HUDEP-2 (cell line): Measurements from ENCODE around the gene NSF.

Experiments used
- DNase-seq, 76 experiments: peaks; one replicate each; lab custom pipeline; 2025; ENCODE audit not compliant: unreplicated experiment in 76 of 76; lab: John Stamatoyannopoulos, UW

Gene NSF

GRCh38 chr17:46793541-46793940, 203.1 kb downstream of the NSF start:
- DNase-seq = no peak

DNA sequence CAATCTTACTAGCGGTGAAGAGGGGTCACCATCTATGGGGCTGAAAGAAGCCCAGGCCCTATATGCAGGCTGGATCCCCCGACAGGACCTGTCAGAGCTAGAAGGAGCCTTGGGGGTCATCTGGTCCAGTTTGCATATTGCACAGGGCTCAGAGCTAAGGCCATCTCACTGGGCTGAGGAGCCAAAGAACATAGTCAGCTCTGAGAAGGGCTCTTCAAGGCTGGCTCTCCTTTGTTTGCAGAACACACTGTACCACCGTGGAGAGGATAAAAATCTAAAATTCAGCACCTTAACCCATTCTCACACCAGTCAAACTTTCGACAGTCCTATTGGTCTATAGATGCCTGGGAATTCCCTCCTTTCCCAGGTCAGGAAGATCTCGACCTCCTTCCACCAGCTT, 203.8 kb downstream of the NSF start:
- no peak for DNase-seq

DNA sequence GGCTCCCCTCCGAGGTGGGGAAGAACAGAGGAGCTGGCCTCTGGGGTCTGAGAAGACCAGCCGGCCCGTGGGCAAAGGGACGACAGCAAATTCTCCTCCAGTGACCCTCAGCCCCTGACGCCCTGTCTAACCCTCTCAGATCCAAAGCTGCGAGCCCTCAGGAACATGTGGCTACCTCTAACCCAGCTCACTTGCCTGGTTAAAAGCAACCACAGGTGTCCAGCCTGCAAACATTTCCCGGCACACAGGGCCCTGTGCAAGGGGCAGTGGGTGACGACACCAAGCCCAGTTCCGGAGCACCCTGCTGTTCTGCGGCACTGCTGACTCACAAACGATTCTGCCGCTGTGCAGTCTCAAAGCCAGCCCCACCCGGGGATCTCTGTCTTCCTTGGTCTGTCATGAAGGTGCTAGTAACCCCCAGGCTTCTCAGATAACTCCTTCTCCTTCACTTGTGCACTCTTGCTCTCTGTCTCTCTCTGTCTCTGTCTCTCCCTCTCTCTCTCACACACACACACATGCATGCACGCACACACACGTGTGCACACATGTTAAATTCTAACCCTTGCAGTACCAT, 205.0 kb downstream of the NSF start:
- no peak for DNase-seq

- no peak for DNase-seq
Observed at GRCh38 chr17:46796084-46796483, 205.6 kb downstream of the NSF start.

GRCh38 chr17:46796524-46796923, 206.1 kb downstream of the NSF start:
- no peak for DNase-seq

GRCh38 chr17:46796956-46797530, 206.6 kb downstream of the NSF start:
- no peak for DNase-seq

DNA sequence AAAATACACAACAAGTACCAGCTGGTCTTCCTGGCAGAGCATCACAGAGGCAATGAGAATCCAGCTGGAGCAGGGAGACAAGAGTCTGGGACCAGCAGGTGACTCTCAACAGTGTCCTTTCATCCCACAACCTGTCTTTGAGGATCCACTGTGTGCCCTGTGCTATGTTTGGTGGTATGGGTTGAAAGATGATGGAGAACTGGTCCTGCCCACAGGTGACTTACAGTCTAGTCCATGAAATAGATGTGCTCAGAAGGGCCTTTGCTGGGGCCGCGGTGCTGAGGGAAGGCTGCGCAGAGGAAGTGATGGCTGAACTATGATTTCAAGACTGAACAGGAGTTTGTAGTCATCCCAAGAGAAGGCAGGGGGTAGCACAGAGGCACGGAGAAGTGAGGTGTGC, 210.1 kb downstream of the NSF start:
- no peak for DNase-seq

DNA sequence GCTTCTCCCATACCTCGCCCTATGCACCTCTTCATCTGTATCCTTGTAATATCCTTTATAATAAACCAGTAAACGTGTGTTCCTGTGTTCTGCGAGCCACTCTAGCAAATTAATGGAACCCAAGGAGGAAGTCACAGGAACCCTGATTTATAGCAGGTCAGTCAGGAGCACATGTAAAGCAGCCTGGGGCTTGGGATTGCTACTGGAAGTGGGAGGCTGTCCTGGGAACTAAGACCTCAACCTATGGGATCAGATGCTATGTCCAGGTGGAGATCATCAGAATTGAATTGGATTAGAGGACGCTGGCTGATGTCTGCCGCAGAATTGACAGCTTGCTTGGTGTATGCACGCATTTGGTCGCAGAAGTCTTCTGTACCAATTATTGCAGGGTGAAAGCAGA, 212.3 kb downstream of the NSF start:
- DNase-seq = no peak

DNA sequence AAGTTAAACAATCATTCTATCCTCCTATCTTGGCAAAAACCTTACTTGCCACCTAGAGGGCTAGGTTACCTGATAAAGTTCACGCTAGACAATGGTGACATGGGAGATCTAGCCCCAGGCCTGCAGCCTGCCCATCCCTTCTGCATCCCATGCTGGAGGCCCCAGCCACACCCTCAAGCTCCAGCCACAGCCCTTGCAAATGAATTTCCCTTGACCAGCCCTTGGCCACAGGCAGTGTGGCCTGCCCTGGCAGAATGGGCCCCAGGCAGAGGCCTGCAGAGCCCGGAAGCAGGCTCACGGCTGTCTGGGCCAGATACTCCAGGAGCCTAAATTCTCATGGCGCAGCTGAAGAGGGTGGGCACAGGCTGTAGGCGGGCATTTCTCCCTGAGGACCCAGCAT, 213.1 kb downstream of the NSF start:
- no peak for DNase-seq

DNA sequence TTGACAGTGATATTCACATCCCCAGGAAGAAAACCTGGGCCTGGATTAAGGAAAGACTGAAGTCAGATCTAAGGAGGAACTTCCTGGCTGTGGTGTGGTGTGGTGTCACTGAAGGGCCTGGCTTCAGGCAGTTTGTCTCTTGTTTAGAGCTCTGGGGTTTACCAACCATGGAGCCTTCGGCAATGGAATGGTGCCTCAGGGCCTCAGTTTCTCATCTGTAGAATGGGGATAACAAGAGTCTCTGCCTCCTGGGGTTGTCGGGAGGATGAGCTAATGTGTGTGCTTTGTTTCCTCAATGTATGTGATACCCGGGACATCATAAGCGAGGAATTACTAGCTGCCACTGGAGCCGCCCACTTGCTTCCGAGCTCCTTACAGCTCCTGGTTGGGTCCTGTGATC, 215.3 kb downstream of the NSF start:
- no peak for DNase-seq
